Lower leg skin (tissue), 3 donors: ENCODE results near the gene TNFAIP8.

Source experiments
- CTCF ChIP-seq, 3 donors: fragments of 450-650 bp; IDR thresholded peaks; one replicate each; pipeline ENCODE4 v1.5.1; 2016; ENCODE audit warnings: antibody characterized with exemption in 3 of 3, mild to moderate bottlenecking in 3 of 3, moderate library complexity in 2 of 3
- POLR2A ChIP-seq, 2 donors: fragments of 450-650 bp; IDR thresholded peaks; one replicate each; pipeline ENCODE4 v1.6.1; 2016 to 2017; ENCODE audit warnings: antibody characterized with exemption in 2 of 2, mild to moderate bottlenecking in 1 of 2, moderate library complexity in 1 of 2

- no peak for TF ChIP-seq CTCF (IDR thresholded peaks at IDR 0.05)
- no peak for TF ChIP-seq POLR2A (IDR thresholded peaks at IDR 0.05)
These were observed 29.8 kb downstream of the TNFAIP8 start for GRCh38 chr5:119385536-119386128.
